HG03045 (cell line): ENCODE measurements around the gene PLA2G6.
"Not testable (repeated sequence)": the region's sequence is repeated elsewhere in the genome, so short reads cannot be mapped to it uniquely, and the experiment has no call there.

Experiments used
- ATAC-seq: cut with Tn5 transposase; IDR thresholded peaks from one replicate; pipeline ENCODE4 v1.9.1; 2021; ENCODE audit warnings: mild to moderate bottlenecking, moderate library complexity; ENCODE audit not compliant: unreplicated experiment

PLA2G6 gene

DNA sequence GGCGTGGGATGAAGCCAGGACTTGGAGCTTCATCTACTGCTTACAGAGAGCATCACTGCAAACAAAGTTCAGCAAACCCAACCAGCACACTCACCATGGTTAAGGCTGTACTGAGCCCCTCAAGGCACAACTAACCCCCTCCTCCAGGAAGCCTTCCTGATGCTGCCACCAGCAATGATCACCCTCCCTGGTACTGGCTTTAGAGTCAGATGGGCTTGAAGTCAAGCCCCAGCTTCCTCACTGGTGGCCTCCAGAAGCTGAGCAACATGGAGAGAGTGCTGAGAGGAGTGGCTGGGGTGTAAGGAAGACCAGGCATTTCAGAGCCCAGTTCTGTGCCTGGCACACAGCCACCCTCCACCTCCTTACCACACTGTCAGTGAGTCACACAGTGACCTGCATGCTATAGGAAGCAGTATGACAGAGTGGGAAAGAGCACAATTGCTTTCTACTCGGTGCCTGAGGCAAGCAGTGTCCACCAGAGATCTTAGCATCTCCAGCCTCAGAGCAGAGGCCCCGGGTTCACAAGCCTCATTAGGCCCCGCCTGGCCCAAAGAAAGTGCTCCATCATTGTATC is 46.4 kb downstream of the PLA2G6 start:
- no peak for ATAC-seq

DNA sequence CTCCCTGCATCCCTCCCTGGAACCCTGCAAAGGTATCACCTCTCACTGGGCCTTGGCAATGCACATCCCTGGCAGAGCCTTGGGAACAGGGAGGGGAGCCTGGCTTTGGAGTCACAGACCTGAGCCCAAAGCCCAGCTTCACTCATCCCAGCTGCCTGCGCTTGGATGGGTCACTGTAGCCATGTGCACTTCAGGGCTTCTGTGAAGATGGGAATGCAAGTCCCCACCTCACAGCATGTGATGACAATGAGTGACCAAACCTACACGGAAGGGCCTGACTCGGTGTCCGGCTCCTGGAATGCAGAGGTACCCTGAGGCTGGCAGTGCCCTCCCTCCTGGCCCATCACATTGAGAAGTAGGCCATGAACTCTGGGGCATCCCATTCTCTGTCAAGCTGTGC is 48.3 kb downstream of the PLA2G6 start:
- ATAC-seq, result no peak

DNA sequence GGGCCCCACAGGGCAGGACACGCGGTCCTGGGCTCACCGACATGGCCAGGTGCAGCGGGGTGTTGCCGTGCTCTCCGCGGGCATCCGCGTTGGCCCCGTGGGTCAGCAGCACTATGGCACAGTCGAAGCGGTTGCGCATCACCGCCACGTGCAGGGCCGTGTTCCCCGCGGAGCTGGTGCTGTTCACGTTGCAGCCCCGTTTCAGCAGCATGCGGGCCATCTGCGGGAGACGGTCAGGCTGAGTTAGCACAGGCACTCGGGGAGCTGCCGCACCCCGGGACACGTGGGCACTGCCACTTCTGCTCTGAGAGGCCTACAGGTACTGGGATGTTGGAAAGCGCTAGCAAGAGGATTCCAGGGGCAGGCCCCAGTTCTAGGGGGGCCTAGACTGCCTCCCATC is 48.8 kb downstream of the PLA2G6 start:
- ATAC-seq, result no peak

DNA sequence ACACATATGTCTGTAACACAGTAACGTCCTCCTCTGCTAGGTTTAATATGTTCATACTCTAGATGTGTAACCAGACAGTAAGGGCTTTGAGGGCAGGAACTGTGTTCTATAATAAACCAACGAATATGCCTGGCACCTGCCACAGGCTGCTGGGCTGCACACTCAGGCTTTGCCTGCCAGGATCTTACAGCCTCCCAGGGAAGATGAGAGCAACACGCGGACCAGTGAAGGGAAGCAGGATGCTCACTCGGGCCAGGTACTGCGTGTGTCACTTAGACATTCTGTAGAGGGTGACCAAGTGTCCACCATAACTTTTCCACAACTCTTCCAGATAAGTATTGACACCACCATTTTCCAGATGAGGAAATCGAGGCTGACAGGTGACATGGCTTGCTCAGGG is 49.5 kb downstream of the PLA2G6 start:
- ATAC-seq, result no peak

DNA sequence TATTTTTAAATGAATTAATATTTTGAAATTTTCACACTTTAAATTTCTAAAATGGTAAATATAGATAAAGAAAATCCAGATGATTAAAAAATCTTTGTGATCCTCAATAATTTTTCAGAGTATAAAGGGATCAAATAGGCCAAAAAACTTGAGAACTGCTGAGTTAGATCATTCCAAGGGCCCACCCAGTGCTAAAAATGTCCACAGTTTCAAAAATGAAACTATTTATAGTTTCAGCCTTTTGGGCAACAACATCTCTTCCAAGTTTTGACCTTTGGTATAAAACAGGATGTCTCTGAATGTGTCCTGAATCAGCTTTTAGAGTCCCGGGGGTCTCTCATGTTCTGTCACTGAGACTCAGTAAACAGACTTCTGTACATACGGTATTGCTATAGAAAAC is 50.2 kb downstream of the PLA2G6 start:
- ATAC-seq, result no peak

DNA sequence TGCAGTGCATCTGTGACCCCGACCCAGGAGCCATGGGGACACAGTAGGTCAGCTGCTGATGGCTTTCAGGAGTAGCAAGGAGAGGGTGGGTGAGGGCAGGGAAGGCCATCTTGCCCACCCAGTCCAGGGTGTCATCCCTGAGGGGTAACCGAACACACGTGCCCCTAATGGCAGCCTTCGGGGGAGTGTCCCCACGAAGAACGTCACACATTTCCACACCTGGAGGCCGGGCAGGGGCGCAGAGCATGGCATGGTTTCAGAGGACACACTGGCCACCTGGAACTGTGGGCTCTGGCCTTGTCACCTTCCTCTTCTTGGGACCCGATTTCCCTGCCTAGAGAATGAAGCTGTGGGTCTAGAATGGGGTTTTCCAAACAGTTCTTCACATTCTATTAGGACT is 51.8 kb downstream of the PLA2G6 start:
- ATAC-seq, result no peak

DNA sequence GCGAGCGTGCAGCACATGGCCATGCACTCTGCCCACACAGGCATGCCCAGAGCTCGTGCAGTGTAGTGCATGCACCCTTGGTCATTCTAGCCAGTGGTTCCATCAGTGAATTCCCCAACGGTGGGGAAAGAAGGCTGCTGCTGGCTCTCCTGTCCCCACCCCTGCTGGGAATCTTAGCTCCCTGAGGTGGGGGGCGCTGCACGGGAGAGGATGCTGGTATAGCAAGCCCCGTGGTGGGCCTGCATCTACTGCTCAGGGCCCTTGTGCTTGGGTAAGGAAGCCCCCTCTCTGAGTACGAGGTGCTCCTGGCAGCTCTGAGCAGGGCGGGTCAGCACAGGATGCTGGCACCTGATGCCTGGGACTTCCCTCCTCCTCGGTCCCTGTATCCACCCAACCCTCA is 52.6 kb downstream of the PLA2G6 start:
- no peak for ATAC-seq

DNA sequence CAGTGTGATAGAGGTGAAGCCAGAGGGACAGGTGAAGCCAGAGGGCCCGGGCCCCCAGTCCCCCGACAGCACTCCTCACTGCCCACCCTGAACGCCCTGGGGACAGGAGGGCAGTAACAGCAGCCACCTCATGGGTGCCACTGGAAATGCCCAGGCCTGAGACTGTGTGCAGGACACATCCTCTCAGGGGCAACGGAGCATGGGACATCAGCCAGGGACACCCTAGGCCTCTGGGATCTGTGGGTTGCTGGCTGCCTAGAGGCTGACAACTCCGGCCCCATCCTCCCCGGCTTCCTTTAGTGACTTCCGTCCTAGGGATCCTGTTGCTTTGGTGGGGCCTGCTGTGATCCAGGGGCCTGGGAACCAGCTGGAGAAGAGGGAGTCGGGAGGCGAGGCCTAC is 53.8 kb downstream of the PLA2G6 start:
- ATAC-seq, result no peak

DNA sequence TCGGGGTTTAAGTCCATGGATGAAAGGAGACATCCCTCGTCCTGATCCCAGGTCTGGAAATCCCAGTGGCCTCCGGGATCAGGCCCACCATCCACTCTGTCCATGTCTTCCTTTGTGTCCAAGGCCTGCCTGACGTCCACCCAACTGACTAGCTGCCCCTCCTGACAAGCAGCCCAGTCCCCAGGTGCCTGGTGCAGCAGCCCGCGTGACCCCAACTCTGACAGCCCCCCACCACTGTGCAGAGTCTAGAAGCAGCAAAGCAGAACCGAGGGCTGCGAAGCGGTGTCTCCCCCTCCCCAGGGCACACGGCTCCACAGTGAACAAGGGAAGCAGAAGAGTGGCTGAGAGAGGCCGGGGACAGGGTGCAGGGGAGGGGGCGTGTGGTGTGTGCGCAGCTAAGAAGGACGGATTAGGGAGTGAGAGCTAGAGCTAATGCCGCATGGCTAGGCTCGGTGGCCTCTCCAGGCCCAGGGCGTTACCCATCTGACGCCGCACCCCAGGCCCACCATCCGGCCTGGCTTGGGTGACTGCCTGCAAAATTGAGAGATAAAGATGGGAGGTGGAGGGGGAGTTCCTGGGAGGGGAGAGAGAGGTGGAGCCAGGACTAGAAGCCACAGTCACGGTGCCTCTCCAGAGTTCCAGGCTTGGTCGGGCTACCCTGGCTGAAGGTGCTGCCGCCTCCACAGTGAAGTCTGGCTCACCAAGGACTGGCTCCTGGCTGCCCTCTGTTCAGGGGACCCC is 54.5 kb downstream of the PLA2G6 start:
- no peak for ATAC-seq

DNA sequence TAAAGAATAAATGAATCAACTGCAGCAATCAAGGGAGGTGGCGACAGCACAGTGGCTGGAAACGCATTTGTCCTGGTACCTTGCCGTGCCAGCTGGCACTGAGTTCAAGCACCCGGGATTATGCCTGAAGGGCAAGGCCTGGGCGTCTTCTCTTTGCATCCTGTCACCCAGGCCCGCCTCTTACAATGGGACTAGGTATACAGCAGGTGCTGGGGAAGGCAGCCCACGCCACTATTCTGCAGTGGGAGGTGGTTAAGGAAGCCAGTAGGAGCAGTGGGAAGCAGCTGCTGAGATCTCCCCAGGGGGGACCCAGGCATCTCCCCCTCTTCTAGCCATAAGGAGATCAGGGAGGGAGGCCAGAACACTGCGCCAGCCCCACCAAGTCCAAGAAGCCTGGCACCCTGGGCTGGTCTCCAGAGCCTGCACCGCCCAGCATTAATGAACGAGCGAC is 55.9 kb downstream of the PLA2G6 start:
- ATAC-seq, result no peak

DNA sequence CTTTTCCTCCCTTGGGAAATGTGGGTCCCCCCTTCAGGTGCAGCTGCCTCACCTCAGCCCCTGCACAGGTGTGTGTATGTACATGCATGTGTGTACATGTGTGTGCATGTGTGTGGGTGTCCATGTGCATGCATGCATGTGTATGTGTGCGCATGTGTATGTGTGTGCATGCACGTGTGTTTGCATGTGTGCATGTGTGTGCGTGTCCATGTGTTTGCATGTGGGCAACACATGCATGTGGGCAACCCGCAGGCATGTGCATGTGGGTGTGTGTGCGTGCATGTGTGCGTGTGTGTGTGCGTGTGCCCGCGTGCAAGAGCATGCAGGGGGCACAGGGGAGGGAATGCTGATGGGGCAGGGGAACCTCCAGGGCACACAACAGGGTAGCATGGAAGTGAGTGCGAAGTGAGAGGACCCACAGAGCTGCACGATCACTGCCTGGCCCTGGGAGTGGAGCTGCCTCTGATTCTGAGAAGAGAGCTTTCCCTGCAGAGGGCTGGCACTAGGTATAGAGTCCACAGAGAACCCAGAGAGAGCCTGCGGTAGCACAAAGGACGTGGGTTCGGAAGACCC is 56.5 kb downstream of the PLA2G6 start:
- no peak for ATAC-seq

DNA sequence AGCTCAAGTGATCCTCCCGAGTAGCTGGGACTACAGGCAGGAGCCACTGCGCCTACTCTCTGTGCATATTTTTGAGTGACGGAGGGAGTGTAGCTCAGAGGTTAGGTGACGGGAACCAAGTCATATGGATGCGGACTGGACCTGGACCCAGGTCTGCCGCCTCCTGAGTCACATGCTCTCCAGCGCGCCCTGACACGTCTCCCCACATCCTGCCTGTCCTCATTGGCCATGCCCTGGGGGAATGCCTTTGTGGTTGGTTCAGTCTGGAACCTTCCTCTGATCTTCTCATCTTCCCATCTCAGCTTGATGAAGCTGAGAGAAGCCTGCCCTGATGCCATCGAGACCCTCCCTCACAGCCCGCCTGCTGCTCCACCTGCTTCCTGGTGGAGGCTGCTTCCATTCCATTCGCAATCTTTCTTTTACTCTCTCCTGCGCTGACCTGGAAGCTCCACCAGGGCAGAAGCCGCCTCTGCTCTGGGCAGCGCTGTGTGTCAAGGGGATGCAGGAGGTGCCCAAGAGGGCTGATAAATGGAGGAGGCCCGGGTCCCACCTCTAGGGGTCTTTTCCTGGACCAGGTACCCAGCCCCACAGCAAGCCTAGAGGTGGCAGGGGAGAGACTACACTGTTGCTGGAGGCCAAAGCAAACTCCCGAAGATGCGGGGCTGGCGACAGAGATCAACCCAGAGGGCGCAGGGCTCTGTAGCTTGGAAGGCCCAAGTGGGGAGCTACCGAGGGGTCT is 57.2 kb downstream of the PLA2G6 start:
- ATAC-seq, result no peak

DNA sequence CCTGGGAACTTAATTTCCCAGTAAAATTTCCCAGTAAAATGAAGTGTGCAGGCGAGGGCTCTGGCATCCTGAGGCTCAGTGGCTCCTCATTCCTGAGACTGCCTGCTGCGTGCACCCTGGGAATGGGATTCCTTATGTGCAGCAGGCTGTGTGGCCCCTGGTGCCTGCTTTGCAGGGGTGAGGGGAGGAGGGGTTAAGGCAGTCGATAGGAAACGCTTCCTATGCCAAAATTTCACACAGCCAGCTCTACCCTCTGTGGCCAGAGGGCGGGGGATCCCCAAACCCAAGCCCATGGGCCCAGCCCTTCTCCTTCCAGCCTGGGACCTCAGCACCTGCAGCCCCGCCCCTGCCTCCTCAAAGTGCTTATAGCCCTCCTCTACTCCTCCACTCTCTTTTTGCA is 59.0 kb downstream of the PLA2G6 start:
- ATAC-seq, result no peak

DNA sequence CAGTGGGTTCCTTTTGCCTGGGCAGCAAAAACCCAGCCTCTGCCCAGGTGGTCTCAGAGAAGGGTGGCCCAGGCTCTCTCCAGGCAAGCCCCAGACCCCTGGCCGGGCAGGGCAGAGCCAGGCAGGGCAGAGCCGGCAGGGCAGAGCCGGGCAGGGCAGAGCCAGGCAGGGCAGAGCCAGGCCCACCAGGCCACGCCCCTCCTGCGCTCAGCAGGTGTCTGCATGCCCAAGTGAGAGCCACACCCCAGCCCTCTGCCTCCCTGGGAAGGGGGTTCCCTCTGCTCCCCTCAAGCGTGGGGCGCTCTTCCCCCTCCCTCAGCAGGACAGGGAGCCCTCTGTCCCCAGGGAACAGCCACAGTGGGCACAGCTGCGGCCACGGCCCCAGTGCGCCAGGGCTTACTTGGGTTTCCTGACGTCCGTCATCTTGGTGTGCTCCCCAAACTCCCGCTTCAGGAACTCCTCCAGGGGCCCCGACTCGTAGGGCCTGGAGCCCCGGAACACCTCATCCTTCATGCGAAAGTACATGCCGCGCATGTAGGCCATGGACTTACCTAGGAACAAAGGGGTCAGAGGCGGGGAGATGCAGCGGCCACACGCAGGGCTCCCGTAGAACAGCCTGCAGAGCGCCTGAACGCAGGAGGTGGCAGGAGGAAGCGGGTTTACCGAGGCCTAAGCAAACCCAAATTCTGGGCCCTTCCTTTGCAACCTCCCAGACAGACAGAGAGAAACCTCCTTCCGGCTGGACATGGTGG is 61.1 kb downstream of the PLA2G6 start:
- ATAC-seq, result no peak

DNA sequence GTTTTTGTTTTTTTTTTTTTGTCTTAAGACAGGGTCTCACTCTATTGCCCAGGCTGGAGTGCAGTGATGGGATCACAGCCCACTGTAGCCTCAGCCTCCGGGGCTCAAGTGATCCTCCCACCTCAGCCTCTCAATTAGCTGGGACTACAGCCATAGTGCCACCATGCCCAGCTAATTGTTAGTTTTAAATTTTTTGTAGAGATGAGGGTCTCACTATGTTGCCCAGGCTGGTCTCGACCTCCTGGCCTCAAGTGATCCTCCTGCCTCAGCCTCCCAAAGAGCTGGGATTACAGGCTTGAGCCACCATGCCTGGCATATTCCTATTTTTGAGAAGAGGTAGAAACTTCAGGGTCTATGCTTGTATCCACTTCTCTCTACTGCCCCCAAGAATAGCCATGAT is 62.9 kb downstream of the PLA2G6 start:
- ATAC-seq, result not testable (repeated sequence)

DNA sequence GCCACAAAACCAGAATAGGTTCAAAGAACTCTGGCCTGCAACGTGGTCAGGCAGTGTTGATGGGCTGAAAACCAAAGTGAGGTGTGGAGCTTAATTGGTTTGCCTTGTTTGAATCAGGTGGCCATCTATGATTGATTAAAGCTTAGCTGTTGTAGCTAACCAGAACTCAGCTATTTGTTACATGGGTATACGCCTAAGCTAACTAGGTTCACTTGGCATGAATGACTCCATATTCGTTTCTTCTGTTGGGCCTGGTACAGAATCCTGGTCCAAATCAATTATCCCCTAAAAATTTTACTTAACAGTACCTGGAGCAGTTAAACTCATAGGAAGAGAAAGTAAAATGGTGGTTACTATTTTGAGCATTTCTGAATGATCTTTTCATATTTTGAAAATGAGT is 63.4 kb downstream of the PLA2G6 start:
- no peak for ATAC-seq

DNA sequence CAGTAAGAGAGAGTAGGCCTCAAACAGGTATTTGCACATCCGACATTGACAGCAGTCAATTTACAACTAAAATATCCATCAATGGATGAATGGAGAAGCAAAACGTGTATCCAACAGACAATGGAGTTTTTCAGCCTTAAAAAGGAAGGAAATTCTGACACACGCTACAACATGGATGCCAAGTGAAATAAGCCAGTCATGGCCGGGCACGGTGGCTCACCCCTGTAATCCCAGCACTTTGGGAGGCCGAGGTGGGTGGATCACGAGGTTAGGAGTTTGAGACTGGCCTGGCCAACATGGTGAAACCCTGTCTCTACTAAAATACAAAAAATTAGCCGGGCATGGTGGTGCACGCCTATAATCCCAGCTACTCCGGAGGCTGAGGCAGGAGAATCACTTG is 64.1 kb downstream of the PLA2G6 start:
- not testable (repeated sequence) for ATAC-seq

DNA sequence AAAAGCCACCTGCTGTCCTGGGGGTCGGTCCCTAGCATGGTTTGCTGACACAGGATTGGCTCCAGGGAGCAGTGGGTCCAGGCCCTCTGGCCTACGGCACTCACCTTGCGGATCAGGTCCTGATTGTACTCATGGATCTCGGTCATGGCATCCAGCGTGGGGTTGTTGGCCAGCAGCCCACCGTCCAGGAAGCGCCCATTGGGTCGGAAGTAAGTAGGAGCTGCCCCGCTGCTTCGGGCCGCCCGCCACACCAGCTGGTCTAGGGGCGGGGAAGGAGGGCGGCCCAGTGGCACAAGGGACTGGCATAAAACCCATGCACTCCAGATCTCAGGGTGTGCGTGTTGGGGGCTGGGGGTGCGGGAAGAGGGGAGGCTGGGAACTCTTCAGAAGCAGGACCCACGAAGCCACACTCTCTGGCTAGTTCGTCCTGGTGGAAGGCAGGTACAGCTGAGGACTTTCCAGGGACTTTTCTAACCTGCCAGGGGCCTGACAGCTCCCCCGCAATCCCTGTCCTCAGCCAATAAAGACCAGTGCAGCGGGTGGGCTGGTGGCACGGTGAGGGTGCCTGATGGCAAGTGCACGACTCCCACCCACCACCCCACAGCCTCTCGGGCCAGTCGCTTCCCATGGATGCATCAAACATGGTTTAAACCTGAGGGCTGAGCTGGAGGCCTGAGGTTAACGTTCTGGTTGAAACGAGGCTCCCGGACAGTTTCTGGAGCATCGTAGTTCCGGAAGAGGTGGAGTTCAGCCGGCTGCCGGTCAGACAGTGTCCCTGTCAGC is 66.0 kb downstream of the PLA2G6 start:
- no peak for ATAC-seq

DNA sequence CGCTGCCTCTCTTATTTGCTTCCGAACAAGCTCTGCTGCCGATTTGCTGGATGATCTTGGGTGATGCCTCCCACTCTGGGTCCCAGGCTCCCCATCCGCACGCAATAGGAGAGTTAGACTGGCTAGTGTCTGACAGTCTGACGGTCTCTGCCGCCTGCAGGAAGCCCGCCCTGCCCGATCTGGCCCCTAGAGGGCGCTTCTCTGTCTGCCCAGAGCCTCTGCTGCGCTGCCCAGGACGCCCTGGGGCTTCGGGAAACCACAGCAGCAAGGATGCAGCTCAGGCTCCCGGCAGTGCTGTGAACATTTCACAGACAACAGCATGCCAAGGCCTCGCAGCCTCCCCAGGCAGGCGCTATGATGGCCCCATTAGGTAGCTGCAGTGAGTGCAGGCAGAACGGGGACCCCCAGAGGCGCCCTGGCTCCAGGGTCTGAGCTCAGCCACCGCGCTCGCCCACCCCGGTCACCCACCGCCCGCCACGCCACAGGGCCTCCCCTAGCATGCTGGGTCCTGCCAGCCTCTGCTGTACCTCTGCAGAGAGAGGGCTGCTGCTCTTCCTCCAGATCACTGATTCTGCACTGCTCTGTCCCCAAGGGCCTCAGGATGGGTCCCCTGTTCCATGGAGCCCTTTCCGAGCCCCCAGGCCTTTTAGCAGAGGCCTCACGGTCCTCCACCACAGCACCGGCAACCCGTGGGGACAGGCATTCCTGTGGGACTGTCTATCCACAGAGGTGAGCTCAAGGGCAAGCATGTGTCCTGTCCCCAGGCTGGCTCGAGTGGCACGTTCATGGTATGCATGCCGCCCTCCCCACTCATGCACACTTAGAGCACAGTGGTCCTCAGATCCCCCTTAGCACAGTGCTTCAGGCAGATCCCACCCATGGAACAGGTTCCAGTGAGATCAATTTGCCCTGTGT is 66.9 kb downstream of the PLA2G6 start:
- ATAC-seq, result no peak
